Erythroblast (primary cell): ENCODE results near the gene MRPS15.

ENCODE experiments used
- GATA1 ChIP-seq: IDR thresholded peaks from 2 replicates; pipeline ENCODE4 v1.6.1; 2011; ENCODE audit warnings: low read depth, mild to moderate bottlenecking, control low read depth, low read length, moderate library complexity
- POLR2A ChIP-seq: IDR thresholded peaks from 2 replicates; pipeline ENCODE4 v1.6.1; 2011; ENCODE audit warnings: mild to moderate bottlenecking, low read length

DNA sequence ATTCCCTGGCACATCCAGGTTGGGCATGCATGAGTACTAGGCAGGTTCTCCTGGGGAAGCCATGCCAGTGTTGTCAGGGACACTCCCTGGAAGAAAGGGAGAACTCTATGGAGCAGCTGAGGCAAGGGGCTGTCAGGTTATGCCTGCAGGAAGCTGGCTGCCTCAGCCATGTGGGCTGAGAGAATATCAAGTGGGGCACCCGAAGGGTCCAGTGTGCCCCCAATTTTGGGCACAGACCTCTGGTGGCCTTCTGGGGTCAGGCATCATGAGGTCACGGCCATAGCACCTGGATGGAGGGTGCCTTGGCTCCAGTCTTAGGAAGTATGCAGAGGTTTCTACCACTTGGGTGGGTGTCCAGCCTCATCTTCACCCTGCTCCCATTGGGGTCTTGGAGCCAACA lies 16.0 kb upstream of the MRPS15 start:
- TF ChIP-seq POLR2A = no peak
- no peak for TF ChIP-seq GATA1
